ENCODE results near the gene NPAS4.

The NPAS4 gene

GRCh38 chr11:66450560-66450959, 29.7 kb downstream of the NPAS4 start:
- H3K27ac ChIP-seq (ENCODE audit: extremely low read depth, low read depth, low read length) = no peak overlapping the region
- CTCF ChIA-PET = no interaction called here
- no peak overlapping the region for H3K4me3 ChIP-seq (ENCODE audit: low read depth, low read length)
- no peaks in the 10 kb centered on the region for H3K9me3 ChIP-seq (ENCODE audit: control insufficient read depth, insufficient read depth, low read depth, low read length)
- H3K36me3 ChIP-seq (ENCODE audit: control insufficient read depth in 2 of 2, insufficient read depth in 1 of 2, low read length in 2 of 2) = no peaks in the 10 kb centered on the region
- POLR2A ChIA-PET = interaction anchor here (1.1 kb wide), 1 partner anchor 12 kb away, joined by 3 read pairs; the partner anchor contains the start of gene MRPL11
- H3K4me1 ChIP-seq (ENCODE audit: control insufficient read depth, insufficient read depth, low read length) = no peaks in the 10 kb centered on the region
- no peak for TF ChIP-seq ZNF48 (tag by site-specific recombination; IDR thresholded peaks at IDR 0.05)
- TF ChIP-seq ZBTB11 (tag by site-specific recombination; conservative IDR thresholded peaks at IDR 0.05; ENCODE audit: low read depth) = no peak
- TF ChIP-seq SCRT2 (tag by site-specific recombination; IDR thresholded peaks at IDR 0.05) = 0 out of 2 replicates have a peak, but pooled peaks have one; percentile 48
- TF ChIP-seq SCRT1 (tag by site-specific recombination; IDR thresholded peaks at IDR 0.05; ENCODE audit: borderline replicate concordance) = 0 out of 2 replicates have a peak, but pooled peaks have one; percentile 20

- no peak for TF ChIP-seq ZNF221 (tag by site-specific recombination; IDR thresholded peaks at IDR 0.05; ENCODE audit: borderline replicate concordance)
- TF ChIP-seq ZNF350 (tag by site-specific recombination; IDR thresholded peaks at IDR 0.05) = no peak
- no peak for TF ChIP-seq ZNF623 (tag by site-specific recombination; IDR thresholded peaks at IDR 0.05)
- no peak for TF ChIP-seq ZNF112 (tag by site-specific recombination; IDR thresholded peaks at IDR 0.05)
- no peak for TF ChIP-seq KLF1 (tag by site-specific recombination; IDR thresholded peaks at IDR 0.05)
- TF ChIP-seq ZXDB (tag by site-specific recombination; IDR thresholded peaks at IDR 0.05) = no peak
- TF ChIP-seq ZNF449 (tag by site-specific recombination; IDR thresholded peaks at IDR 0.05) = no peak
- no peak for TF ChIP-seq ZNF366 (tag by site-specific recombination; conservative IDR thresholded peaks at IDR 0.05)
- no peak for TF ChIP-seq ZNF571 (tag by site-specific recombination; IDR thresholded peaks at IDR 0.05)
- no peak for TF ChIP-seq PRDM4 (tag by site-specific recombination; IDR thresholded peaks at IDR 0.05)
- no peak for TF ChIP-seq ZBTB1 (tag by site-specific recombination; IDR thresholded peaks at IDR 0.05)
- TF ChIP-seq PBX3 (CRISPR knock-in tag; IDR thresholded peaks at IDR 0.05) = no peak
- TF ChIP-seq ZNF354C (tag by site-specific recombination; IDR thresholded peaks at IDR 0.05; ENCODE audit: borderline replicate concordance, low read depth) = no peak
- no peak for TF ChIP-seq SCRT2 (tag by site-specific recombination; IDR thresholded peaks at IDR 0.05)
- no peak for TF ChIP-seq ZNF138 (tag by site-specific recombination; IDR thresholded peaks at IDR 0.05; ENCODE audit: borderline replicate concordance)
- no peak for TF ChIP-seq GFI1B (tag by site-specific recombination; IDR thresholded peaks at IDR 0.05)
- no peak for TF ChIP-seq AEBP2 (tag by site-specific recombination; IDR thresholded peaks at IDR 0.05; ENCODE audit: borderline replicate concordance)
- TF ChIP-seq ZNF174 (tag by site-specific recombination; IDR thresholded peaks at IDR 0.05) = no peak
- no peak for TF ChIP-seq ZBTB48 (tag by site-specific recombination; IDR thresholded peaks at IDR 0.05)
- Histone ChIP-seq H3K36me3 (ENCODE audit: control insufficient read depth in 2 of 2, insufficient read depth in 1 of 2, low read length in 2 of 2) (no peaks in the 10 kb centered on the region), H3K9me3 (ENCODE audit: control insufficient read depth, insufficient read depth, low read depth, low read length) (no peaks in the 10 kb centered on the region), H3K4me3 (ENCODE audit: low read depth, low read length) (no peak overlapping the region), H3K27ac (ENCODE audit: extremely low read depth, low read depth, low read length) (no peak overlapping the region), H3K4me1 (ENCODE audit: control insufficient read depth, insufficient read depth, low read length) (no peaks in the 10 kb centered on the region)
- ChIA-PET POLR2A (no interaction called here), CTCF (no interaction called here)
Measured at GRCh38 chr11:66451663-66452062, 30.8 kb downstream of the NPAS4 start.
